AG09319 (cell line): ENCODE results near the gene SND1.

Experiments used
- DNase-seq: peaks from one replicate; pipeline ENCODE4 v3.0.0-alpha.2; 2010; ENCODE audit warnings: low read depth; ENCODE audit errors: extremely low read depth
- CTCF ChIP-seq: IDR thresholded peaks from 2 replicates; pipeline ENCODE4 v1.5.1; 2011; ENCODE audit warnings: low read depth, mild to moderate bottlenecking, inconsistent platforms, low read length, moderate library complexity

The SND1 gene

DNA sequence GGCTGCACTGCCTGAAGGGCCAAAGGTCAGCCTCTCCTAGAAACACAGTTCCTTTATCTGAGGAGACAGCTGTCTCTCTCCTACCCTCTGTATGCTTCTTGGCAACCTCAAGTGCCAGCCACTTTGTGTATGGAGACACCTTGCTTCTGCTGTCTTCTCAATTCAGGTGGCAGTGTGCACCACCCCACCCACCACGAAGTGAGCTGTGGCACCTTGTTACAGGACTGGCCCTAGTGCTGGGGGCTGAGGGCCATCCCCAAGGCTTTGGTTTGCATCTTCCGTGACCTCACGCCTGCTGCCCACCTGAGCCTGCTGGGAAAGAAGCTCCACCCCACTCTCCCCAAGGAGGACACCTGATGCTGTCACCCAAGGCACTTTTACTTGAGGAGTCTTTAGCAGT, 426.3 kb downstream of the SND1 start:
- no peak for TF ChIP-seq CTCF
- DNase-seq, result no peak

- DNase-seq, result no peak
These were observed 428.2 kb downstream of the SND1 start for GRCh38 chr7:128080169-128080568.

GRCh38 chr7:128081351-128081750, 429.4 kb downstream of the SND1 start:
- TF ChIP-seq CTCF, result no peak
- DNase-seq, result no peak

More at GRCh38 chr7:128080169-128080568, 428.2 kb downstream of the SND1 start:
- no peak for TF ChIP-seq CTCF

DNA sequence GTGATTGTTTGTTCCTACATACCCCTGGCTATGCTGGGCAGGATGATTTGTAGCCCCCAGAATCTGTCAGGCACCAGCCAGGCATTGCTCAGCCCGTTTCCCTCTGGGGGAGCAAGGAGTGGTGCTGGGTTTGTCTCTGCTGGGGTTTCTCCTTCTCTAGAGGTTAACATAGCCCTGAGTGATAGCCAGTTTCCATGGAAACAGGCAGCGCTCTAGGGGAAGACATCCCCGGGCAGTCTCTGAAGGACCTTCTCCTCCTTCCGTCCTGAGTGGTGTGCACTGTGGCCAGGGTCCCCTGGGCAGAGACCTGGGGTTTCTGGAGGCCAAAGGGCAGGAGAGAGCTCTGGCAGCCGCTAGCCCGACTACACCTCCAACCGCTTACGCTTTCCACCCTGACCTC, 429.8 kb downstream of the SND1 start:
- DNase-seq, result no peak
- TF ChIP-seq CTCF, result no peak

DNA sequence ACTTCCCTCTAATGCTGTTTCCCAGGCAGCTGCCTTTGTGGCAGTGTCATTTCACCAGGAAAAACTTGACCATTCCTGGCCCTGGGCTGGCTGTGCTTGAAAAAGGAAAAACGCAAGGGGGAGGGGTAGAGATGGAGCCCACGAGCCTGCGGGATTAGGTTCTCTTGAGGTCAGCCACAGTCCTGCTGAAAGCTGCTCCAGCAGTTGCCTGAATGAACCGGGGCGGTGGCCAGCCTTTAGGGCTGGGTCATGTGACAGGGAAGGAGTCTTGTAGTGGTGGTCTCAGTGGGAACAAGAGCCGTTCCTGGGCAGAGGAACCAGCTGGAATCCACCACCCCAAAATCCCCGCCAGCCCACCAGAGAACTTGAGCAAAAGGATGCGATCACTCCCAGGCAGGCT, 430.4 kb downstream of the SND1 start:
- DNase-seq, result no peak
- no peak for TF ChIP-seq CTCF

GRCh38 chr7:128084896-128085608, 433.1 kb downstream of the SND1 start:
- TF ChIP-seq CTCF, result no peak
- DNase-seq, result no peak

- no peak for TF ChIP-seq CTCF
- DNase-seq, result no peak
These were observed 438.5 kb downstream of the SND1 start for GRCh38 chr7:128090492-128090891.
